ENCODE results near the gene THSD8.

THSD8 gene

DNA sequence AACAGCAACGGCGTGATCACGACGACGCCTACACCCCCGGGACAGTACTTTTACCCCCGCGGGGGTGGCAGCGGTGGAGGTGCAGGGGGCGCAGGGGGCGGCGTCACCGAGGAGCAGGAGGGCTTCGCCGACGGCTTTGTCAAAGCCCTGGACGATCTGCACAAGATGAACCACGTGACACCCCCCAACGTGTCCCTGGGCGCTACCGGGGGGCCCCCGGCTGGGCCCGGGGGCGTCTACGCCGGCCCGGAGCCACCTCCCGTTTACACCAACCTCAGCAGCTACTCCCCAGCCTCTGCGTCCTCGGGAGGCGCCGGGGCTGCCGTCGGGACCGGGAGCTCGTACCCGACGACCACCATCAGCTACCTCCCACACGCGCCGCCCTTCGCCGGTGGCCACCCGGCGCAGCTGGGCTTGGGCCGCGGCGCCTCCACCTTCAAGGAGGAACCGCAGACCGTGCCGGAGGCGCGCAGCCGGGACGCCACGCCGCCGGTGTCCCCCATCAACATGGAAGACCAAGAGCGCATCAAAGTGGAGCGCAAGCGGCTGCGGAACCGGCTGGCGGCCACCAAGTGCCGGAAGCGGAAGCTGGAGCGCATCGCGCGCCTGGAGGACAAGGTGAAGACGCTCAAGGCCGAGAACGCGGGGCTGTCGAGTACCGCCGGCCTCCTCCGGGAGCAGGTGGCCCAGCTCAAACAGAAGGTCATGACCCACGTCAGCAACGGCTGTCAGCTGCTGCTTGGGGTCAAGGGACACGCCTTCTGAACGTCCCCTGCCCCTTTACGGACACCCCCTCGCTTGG, 9.6 kb upstream of the THSD8 start:
- Histone ChIP-seq H3K79me2 (ENCODE audit: insufficient read depth, low read length) (peaks cover 23% of the 10 kb centered on the region), H3K27me3 (ENCODE audit: insufficient read depth, low read length, poor library complexity) (no peaks in the 10 kb centered on the region), H3K4me1 (ENCODE audit: insufficient read depth, low read length) (peaks cover 48% of the 10 kb centered on the region), H2AFZ (ENCODE audit: low read depth, low read length) (peak overlapping the region; percentile 54), H3K4me3 (ENCODE audit: low read depth in 1 of 2, low read length in 2 of 2) (peak overlapping the region; percentile 69 to 71), H3K9ac (ENCODE audit: low read depth, low read length) (peak overlapping the region; percentile 79), H3K4me2 (ENCODE audit: insufficient read depth, low read length) (peak overlapping the region; percentile 78), H3K27ac (ENCODE audit: low read length) (peak overlapping the region; percentile 89), H4K20me1 (ENCODE audit: insufficient read depth, low read length) (no peaks in the 10 kb centered on the region; the same call in 1 of the 2 replicates), H3K36me3 (ENCODE audit: insufficient read depth, low read length) (no peaks in the 10 kb centered on the region; the same call in 1 of the 2 replicates), H3K9me3 (ENCODE audit: insufficient read depth, low read length, severe bottlenecking) (no peaks in the 10 kb centered on the region)
- ATAC-seq (ENCODE audit: insufficient read depth, low read depth), result peak; percentile 28
- peak; percentile 88 for DNase-seq
- TF ChIP-seq CTCF (IDR thresholded peaks at IDR 0.05; ENCODE audit: borderline replicate concordance, extremely low read depth, low read length, poor library complexity, severe bottlenecking), result no peak

GRCh38 chr19:12792853-12793289, 9.0 kb upstream of the THSD8 start:
- H3K9ac ChIP-seq (ENCODE audit: low read depth, low read length), result peak overlapping the region; percentile 79
- TF ChIP-seq CTCF (IDR thresholded peaks at IDR 0.05; ENCODE audit: borderline replicate concordance, extremely low read depth, low read length, poor library complexity, severe bottlenecking), result no peak
- TF ChIP-seq EZH2 (IDR thresholded peaks at IDR 0.05; ENCODE audit: borderline replicate concordance, low read depth, low read length, severe bottlenecking), result no peak
- H3K4me2 ChIP-seq (ENCODE audit: insufficient read depth, low read length), result peak overlapping the region; percentile 78
- no peak for ATAC-seq (ENCODE audit: insufficient read depth, low read depth)
- H3K79me2 ChIP-seq (ENCODE audit: insufficient read depth, low read length), result peaks cover 23% of the 10 kb centered on the region
- H3K27me3 ChIP-seq (ENCODE audit: insufficient read depth, low read length, poor library complexity), result no peaks in the 10 kb centered on the region
- no peaks in the 10 kb centered on the region for H3K9me3 ChIP-seq (ENCODE audit: insufficient read depth, low read length, severe bottlenecking)
- H3K36me3 ChIP-seq (ENCODE audit: insufficient read depth, low read length), result no peaks in the 10 kb centered on the region; the same call in 1 of the 2 replicates
- H3K4me1 ChIP-seq (ENCODE audit: insufficient read depth, low read length), result peaks cover 48% of the 10 kb centered on the region
- peak overlapping the region; percentile 54 for H2AFZ ChIP-seq (ENCODE audit: low read depth, low read length)
- no peaks in the 10 kb centered on the region; the same call in 1 of the 2 replicates for H4K20me1 ChIP-seq (ENCODE audit: insufficient read depth, low read length)
- H3K4me3 ChIP-seq (ENCODE audit: low read depth in 1 of 2, low read length in 2 of 2), result peak overlapping the region; percentile 69 to 71
- DNase-seq, result no peak
- H3K27ac ChIP-seq (ENCODE audit: low read length), result peak overlapping the region; percentile 89

GRCh38 chr19:12793290-12794195, 8.3 kb upstream of the THSD8 start:
- no peaks in the 10 kb centered on the region for H3K27me3 ChIP-seq (ENCODE audit: insufficient read depth, low read length, poor library complexity)
- peak overlapping the region; percentile 78 for H3K4me2 ChIP-seq (ENCODE audit: insufficient read depth, low read length)
- peaks cover 48% of the 10 kb centered on the region for H3K4me1 ChIP-seq (ENCODE audit: insufficient read depth, low read length)
- H3K9me3 ChIP-seq (ENCODE audit: insufficient read depth, low read length, severe bottlenecking), result no peaks in the 10 kb centered on the region
- H2AFZ ChIP-seq (ENCODE audit: low read depth, low read length), result peak overlapping the region; percentile 62
- peak; percentile 60 for ATAC-seq (ENCODE audit: insufficient read depth, low read depth)
- H3K4me3 ChIP-seq (ENCODE audit: low read depth in 1 of 2, low read length in 2 of 2), result peak overlapping the region; percentile 69 to 71
- TF ChIP-seq EZH2 (IDR thresholded peaks at IDR 0.05; ENCODE audit: borderline replicate concordance, low read depth, low read length, severe bottlenecking) (no peak), CTCF (IDR thresholded peaks at IDR 0.05; ENCODE audit: borderline replicate concordance, extremely low read depth, low read length, poor library complexity, severe bottlenecking) (no peak)
- peak; percentile 91 for DNase-seq
- peak overlapping the region; percentile 79 for H3K9ac ChIP-seq (ENCODE audit: low read depth, low read length)
- H3K36me3 ChIP-seq (ENCODE audit: insufficient read depth, low read length), result no peaks in the 10 kb centered on the region; the same call in 1 of the 2 replicates
- peak overlapping the region; percentile 89 for H3K27ac ChIP-seq (ENCODE audit: low read length)
- peaks cover 23% of the 10 kb centered on the region for H3K79me2 ChIP-seq (ENCODE audit: insufficient read depth, low read length)
- H4K20me1 ChIP-seq (ENCODE audit: insufficient read depth, low read length), result no peaks in the 10 kb centered on the region; the same call in 1 of the 2 replicates
